Measurements from ENCODE around the gene METTL26.

Gene METTL26

GRCh38 chr16:662095-662494 lies 26.0 kb upstream of the METTL26 start:
- in situ Hi-C loops (cut with MboI; ENCODE audit: low pct_unique_long_range_greater_than_20kb, low sequenced_read_pairs, unreplicated experiment), result no loop called here
- no peak for TF ChIP-seq CTCF (IDR thresholded peaks at IDR 0.05; ENCODE audit: extremely low read depth, insufficient read depth, missing control alignments)
- no peak for DNase-seq (ENCODE audit: low spot score)

GRCh38 chr16:661184-661821 lies 25.2 kb upstream of the METTL26 start:
- in situ Hi-C loops (cut with MboI; ENCODE audit: low pct_unique_long_range_greater_than_20kb, low sequenced_read_pairs, unreplicated experiment), result no loop called here
- no peak for TF ChIP-seq CTCF (IDR thresholded peaks at IDR 0.05; ENCODE audit: extremely low read depth, insufficient read depth, missing control alignments)
- no peak for DNase-seq (ENCODE audit: low spot score)

GRCh38 chr16:660459-661183 lies 24.5 kb upstream of the METTL26 start:
- peak; percentile 98 for DNase-seq (ENCODE audit: low spot score)
- in situ Hi-C loops (cut with MboI; ENCODE audit: low pct_unique_long_range_greater_than_20kb, low sequenced_read_pairs, unreplicated experiment), result no loop called here
- peak; percentile 62 for TF ChIP-seq CTCF (IDR thresholded peaks at IDR 0.05; ENCODE audit: extremely low read depth, insufficient read depth, missing control alignments)

- DNase-seq (ENCODE audit: low spot score), result no peak
- no peak for TF ChIP-seq CTCF (IDR thresholded peaks at IDR 0.05; ENCODE audit: extremely low read depth, insufficient read depth, missing control alignments)
- in situ Hi-C loops (cut with MboI; ENCODE audit: low pct_unique_long_range_greater_than_20kb, low sequenced_read_pairs, unreplicated experiment), result no loop called here
Observed at GRCh38 chr16:660132-660458, 24.0 kb upstream of the METTL26 start.

GRCh38 chr16:659618-660017 lies 23.5 kb upstream of the METTL26 start:
- no peak for TF ChIP-seq CTCF (IDR thresholded peaks at IDR 0.05; ENCODE audit: extremely low read depth, insufficient read depth, missing control alignments)
- in situ Hi-C loops (cut with MboI; ENCODE audit: low pct_unique_long_range_greater_than_20kb, low sequenced_read_pairs, unreplicated experiment), result no loop called here
- DNase-seq (ENCODE audit: low spot score), result no peak

- in situ Hi-C loops (cut with MboI; ENCODE audit: low pct_unique_long_range_greater_than_20kb, low sequenced_read_pairs, unreplicated experiment), result no loop called here
- DNase-seq (ENCODE audit: low spot score), result no peak
- TF ChIP-seq CTCF (IDR thresholded peaks at IDR 0.05; ENCODE audit: extremely low read depth, insufficient read depth, missing control alignments), result peak; percentile 7
Observed at GRCh38 chr16:658679-659571, 22.8 kb upstream of the METTL26 start.
